HG03439 (cell line): ENCODE results near the gene LPXN.
A peak's percentile ranks its signal among the peaks of the same experiment; 100 is the strongest.

Source experiments
- ATAC-seq: cut with Tn5 transposase; IDR thresholded peaks from one replicate; pipeline ENCODE4 v1.9.1; 2021; ENCODE audit warnings: mild to moderate bottlenecking, moderate library complexity; ENCODE audit not compliant: unreplicated experiment

Gene LPXN

GRCh38 chr11:58525037-58525614 is 50.5 kb downstream of the LPXN start:
- ATAC-seq: peak; percentile 82

- ATAC-seq: peak; percentile 33
Observed at GRCh38 chr11:58524232-58525036, 51.2 kb downstream of the LPXN start.

GRCh38 chr11:58513747-58514367 is 61.8 kb downstream of the LPXN start:
- ATAC-seq: no peak

- ATAC-seq: no peak
Observed at GRCh38 chr11:58511636-58512035, 64.0 kb downstream of the LPXN start.

- no peak for ATAC-seq
Observed at GRCh38 chr11:58509748-58510147, 65.9 kb downstream of the LPXN start.

GRCh38 chr11:58508814-58509213 is 66.8 kb downstream of the LPXN start:
- no peak for ATAC-seq

GRCh38 chr11:58508005-58508404 is 67.7 kb downstream of the LPXN start, which contains the start of gene OR5B21:
OR5B21 (minus strand) TSS chr11:58508105; CDS start chr11:58508105, 0 bp downstream.
- ATAC-seq: no peak

GRCh38 chr11:58507355-58507754 is 68.3 kb downstream of the LPXN start:
- no peak for ATAC-seq

- ATAC-seq: no peak
Observed at GRCh38 chr11:58506935-58507334, 68.7 kb downstream of the LPXN start.

GRCh38 chr11:58505849-58506248 is 69.8 kb downstream of the LPXN start:
- ATAC-seq: no peak

- no peak for ATAC-seq
Observed at GRCh38 chr11:58504232-58504631, 71.4 kb downstream of the LPXN start.

GRCh38 chr11:58503361-58503856 is 72.2 kb downstream of the LPXN start:
- ATAC-seq: peak; percentile 88

- ATAC-seq: no peak
Observed at GRCh38 chr11:58502004-58502403, 73.7 kb downstream of the LPXN start.

GRCh38 chr11:58498464-58498863 is 77.2 kb downstream of the LPXN start:
- no peak for ATAC-seq

GRCh38 chr11:58497951-58498350 is 77.7 kb downstream of the LPXN start:
- no peak for ATAC-seq

- ATAC-seq: no peak
Observed at GRCh38 chr11:58495906-58496305, 79.8 kb downstream of the LPXN start.

GRCh38 chr11:58494101-58494500 is 81.6 kb downstream of the LPXN start:
- ATAC-seq: no peak

GRCh38 chr11:58493676-58494075 is 82.0 kb downstream of the LPXN start:
- ATAC-seq: no peak

GRCh38 chr11:58490827-58491226 is 84.8 kb downstream of the LPXN start:
- ATAC-seq: no peak

GRCh38 chr11:58487170-58487569 is 88.5 kb downstream of the LPXN start:
- no peak for ATAC-seq

GRCh38 chr11:58485961-58486360 is 89.7 kb downstream of the LPXN start:
- ATAC-seq: no peak
